GM19025 (cell line): ENCODE data around the gene MAGI2.

ENCODE experiments used
- ATAC-seq: cut with Tn5 transposase; IDR thresholded peaks from one replicate; pipeline ENCODE4 v1.9.1; 2021; ENCODE audit warnings: mild to moderate bottlenecking, low read depth, moderate library complexity; ENCODE audit not compliant: unreplicated experiment

MAGI2 gene

DNA sequence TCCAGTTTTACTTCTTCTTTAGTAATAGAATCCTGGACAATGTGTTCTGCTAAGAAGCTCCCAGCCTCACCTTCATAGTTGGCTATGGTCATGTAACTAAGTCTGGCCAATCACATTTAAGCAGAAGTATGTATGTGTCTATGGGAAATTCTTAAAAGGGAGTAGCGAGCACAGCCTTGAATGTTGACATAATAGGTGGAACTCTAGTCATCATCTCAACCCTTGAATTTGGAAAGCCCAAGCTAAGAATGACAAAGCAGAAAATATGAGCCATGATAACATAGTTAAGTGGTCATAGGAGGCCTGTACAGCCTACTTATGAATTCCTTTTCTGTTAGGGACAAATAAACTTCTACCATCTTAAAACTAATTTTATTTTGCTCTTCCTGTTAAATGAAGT lies 134.1 kb downstream of the MAGI2 start:
- ATAC-seq, result no peak

DNA sequence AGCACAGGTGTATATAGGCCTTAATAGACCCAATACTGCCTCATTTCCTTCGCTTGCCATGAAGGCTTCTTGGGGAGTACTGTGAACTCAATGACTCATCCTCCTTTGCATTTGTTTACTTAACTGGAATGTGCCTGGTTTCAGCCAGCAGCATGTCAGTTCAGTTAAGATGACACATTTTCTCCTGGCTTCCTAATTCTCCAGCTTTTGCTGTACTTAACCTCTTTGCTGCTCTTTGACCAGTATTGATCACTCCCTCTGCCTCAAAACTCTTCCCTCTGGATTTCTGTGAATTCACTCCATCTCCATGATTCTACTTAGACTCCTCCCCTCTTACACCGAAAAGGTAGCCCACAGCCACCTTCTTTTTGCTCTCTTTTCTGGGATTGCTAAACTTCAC lies 135.7 kb downstream of the MAGI2 start:
- no peak for ATAC-seq

DNA sequence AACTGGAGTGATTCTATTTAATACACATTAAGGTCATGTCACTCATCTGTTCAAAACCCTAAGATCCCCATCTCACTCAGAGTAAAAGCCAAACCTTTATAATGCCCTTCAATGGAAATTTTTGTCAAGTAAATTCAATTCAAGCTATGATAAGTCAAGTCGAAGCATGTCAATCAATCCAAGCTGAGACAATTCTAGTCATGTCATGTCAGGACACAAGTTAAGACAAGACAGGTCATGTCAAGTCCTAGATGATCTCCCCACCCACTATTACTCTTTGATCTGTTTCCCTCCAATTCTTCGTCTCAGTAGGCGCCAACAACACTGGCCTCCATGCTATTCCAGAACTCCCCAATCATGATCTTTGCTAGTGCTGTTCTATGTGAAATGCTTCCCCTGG lies 141.4 kb downstream of the MAGI2 start:
- ATAC-seq, result no peak

- ATAC-seq, result no peak
Observed at GRCh38 chr7:79308192-79308591, 145.3 kb downstream of the MAGI2 start.

DNA sequence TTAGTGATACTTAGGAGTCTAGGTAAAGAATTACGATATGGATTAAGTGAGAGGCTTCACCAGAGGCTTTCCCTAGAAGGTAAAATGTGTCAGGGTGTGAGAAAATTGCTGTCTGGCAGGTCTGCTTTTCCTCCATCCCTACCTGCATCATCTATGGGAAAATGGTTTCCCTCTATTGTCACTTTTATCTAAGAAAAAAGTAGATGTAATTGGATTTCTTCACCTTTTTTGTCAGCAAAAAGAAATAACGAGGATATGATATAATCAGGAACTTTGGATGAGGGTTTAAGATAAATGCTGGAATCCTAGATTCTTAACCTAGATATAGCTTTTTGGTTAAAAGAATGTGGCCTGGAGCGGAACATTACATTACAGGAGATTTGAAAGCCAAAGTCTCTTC lies 146.1 kb downstream of the MAGI2 start:
- no peak for ATAC-seq

DNA sequence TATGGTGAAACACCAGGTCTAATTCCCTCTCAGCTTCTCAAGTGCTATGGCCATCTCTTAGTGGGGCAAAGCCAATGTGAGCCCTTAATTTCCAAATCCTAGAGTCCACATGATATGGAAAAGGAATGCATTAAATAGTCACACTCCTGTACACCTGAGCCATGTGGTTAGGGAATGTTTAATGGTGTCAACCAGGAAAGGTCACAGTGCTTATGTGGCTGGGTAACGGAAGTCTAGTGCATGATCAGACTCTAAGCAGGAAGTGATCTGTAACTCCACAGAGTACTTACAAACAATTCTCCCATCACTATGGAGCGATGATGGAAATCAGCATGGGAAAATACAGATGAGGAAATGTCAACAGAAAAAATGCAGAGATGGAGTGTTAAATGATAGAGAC lies 148.8 kb downstream of the MAGI2 start:
- no peak for ATAC-seq

- ATAC-seq, result no peak
Observed at GRCh38 chr7:79302293-79302692, 151.2 kb downstream of the MAGI2 start.

GRCh38 chr7:79301419-79301818 lies 152.0 kb downstream of the MAGI2 start:
- ATAC-seq, result no peak

- ATAC-seq, result no peak
Observed at GRCh38 chr7:79300573-79300972, 152.9 kb downstream of the MAGI2 start.

- no peak for ATAC-seq
Observed at GRCh38 chr7:79298145-79298760, 155.2 kb downstream of the MAGI2 start.

DNA sequence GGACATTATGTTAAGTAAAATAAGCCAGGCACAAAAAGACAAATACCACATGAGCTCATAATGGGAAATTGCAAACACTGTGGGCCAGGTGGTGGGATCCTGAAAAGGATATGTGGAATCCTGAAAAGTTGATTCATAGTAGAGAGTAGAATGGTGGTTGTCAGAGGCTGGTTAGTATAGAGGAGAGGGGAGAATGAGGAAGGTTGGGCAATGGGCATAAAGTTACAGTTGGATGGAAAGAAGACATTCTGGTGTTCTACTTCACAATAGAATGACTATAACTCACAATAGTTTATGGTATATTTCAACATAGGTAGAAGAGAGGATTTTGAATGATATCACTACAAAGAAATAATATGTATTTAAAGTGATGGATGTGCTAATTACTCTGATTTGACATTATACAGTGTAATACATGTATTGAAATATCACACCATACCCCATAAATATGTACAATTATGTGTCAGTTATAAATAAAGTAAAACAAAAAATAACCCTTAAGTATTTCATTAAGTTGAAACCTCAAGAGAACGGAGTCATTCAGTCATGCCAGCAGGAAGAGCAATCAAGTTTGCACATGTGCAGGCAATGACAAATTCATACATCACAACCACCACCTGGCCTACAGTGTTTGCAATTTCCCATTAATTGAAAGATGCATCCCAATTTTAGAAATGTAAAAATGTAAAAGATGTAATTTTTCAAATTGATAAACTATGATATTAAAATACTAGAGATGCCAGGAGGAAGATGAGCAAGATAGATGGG lies 156.7 kb downstream of the MAGI2 start:
- ATAC-seq, result no peak

GRCh38 chr7:79293655-79294142 lies 159.8 kb downstream of the MAGI2 start:
- no peak for ATAC-seq

DNA sequence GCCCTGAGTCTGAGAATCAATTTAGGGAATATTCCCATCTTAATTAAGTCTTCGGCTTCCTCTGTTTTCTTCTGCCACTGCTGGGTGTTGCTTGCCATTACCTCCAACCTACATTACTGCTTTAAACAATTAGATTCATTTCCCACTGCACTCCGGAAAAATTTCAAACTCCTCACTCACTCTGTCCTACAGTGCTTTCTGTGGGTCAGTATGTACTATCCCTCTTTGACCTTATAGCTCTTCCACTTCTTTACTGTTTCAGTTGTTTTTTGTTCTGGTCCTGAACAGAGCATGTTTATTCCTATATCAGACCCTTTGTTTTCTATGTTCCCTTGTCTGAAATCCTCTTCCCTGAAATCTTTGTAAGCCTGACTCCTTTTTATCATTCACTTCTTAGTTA lies 160.6 kb downstream of the MAGI2 start:
- no peak for ATAC-seq

DNA sequence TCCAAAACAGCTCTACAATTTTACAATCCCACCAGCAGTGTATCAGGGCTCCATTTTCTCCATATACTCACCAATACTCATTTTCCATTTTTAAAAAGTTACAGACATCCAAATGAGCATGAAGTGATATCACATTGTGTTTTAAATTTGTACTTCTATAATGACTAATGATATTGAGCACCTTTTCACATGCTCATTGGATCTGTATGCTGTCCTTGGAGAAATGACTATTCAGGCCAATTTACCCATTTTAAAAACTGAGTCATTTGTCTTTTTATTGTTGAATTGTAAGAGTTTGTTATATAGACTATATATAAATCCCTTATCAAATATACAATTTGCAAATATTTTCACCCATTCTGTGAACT lies 162.0 kb downstream of the MAGI2 start:
- no peak for ATAC-seq

DNA sequence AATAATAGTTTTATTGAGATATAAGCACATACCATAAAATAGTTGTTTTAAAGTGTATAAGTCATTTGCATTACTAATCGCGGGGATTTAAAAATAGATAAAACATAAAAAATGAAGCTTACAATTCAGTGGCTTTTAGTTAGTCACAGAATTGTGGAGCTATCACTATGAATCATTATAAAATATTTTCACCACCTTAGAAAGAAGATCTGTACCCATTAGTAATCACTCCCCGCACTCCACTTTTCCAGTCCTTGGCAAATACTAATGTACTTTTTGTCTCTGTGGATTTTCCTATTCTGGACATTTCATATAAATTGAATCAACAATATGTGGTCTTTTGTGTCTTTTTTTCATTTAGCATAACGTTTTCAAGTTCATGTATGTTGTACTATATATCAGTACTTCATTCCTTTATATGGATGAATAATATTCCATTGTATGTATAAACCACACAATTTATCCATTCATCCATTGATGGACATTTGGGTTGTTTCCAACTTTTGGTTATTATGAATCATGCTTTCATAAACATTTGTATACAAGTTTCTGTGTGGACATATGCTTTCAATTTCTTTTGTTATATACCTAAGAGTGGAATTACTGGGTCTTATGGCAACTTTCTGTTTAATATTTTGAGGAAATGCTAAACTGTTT lies 162.5 kb downstream of the MAGI2 start:
- ATAC-seq, result no peak

DNA sequence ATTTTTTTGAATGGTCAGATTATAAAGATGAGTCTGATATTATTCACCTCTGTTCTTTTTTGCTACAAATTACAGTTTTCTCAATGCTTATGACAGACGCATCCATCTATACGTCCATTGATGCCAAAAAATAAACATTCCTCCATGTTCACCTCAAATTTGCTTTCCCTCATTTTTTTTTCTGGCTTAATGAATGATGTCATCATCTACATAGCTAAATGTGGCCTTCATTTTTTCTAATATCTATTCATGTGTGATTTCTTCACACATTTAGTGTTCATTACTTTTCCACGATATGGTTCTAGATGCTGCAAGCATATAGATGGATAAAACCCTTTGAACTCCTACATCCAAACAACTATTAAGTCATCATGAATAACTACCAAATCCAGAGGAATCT lies 163.1 kb downstream of the MAGI2 start:
- no peak for ATAC-seq

- ATAC-seq, result no peak
Observed at GRCh38 chr7:79288655-79289054, 164.8 kb downstream of the MAGI2 start.

DNA sequence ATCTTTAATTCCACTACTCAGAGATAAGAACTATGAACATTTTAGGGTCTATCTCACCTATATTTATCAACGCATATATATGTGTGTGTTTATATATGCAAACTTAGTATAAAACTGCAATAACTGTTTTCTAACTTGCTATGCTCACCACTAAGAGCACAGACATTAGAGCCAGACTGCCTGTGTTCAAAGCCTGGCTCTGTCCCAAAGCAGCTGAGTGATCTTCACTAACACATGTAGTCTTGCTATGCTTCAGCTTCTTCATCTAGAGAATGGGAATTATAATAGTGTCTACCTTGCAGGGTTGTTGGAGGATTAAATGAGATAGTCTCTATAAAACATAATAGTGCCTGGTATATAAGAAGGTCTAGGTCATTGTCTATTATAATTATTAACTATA lies 165.5 kb downstream of the MAGI2 start:
- no peak for ATAC-seq

- no peak for ATAC-seq
Observed at GRCh38 chr7:79286181-79286580, 167.3 kb downstream of the MAGI2 start.

DNA sequence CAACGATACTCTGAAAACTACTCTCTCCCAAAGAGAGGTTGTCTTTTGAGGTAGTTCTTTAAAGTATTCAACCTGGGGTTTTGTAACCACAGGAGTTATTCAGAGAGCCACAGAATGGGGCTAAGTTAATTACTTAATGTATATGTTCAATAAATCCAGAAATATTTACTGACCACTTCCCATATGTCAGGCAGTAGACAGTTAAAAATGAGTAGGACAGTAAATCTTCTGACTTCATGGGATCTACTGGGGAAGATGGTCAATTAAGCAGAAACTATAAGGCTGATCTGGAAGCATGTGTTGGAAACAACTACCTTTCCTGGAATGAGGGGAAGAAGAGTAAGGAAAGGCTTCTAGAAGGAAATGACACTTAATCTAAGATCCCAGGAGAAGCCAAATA lies 167.7 kb downstream of the MAGI2 start:
- no peak for ATAC-seq

DNA sequence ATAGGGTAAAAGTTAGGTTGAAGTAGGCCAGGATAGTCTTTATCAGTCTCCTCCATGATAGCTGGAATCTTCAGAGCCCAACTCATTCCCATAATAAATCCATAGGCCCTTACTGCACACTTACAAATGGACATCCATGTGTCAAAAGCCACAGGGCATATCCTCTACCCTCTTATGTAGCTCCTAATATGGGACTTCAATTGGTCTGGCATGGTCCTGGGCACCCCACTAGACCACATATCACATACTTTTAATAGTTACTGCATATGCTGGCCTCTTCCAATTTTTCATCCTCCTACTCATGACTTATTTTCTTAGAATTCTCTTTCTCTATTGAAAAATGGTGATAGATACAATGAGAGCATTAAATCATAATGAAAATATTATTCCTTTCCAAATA lies 169.3 kb downstream of the MAGI2 start:
- ATAC-seq, result no peak
